Activated CD4-positive, CD25-positive, alpha-beta regulatory T cell (primary cell): Measurements from ENCODE around the gene PAQR8.
"Not testable (repeated sequence)": the region's sequence is repeated elsewhere in the genome, so short reads cannot be mapped to it uniquely, and the experiment has no call there.

Experiments
- DNase-seq, 4 experiments: peaks; one replicate each; lab custom pipeline; 2025; lab: John Stamatoyannopoulos, UW

The PAQR8 gene

DNA sequence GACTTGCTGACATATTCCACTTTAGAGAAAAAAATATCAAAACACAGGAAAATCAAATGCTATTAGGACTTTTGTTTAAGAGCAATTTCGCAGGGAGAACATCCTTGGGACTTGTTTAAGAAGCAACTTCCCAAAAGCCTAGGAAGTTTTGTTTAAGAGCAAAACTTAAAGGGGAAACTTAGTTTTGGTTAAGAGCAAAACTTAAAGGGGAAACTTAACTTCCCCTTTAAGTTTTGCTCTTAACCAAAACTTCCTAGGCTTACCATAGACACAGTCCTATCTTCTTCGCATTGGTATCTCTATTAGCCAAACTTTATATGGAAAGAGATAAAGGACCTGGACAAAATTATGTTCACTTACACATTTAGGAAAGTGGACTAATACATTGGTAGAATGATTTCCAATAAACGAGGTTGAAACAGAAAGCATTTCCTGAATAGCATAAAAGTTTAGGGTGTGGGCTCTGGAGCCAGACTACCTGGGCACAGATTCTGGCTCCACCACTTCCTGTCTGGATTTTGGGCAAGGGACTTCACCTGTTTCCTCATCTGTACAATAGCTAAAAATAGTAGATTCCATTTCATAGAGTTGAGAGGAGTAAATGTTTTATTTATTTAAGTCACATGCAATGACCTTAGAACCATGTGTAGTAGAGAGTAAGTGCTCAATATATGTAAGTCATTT lies 15.7 kb downstream of the PAQR8 start:
- no peak for DNase-seq

DNA sequence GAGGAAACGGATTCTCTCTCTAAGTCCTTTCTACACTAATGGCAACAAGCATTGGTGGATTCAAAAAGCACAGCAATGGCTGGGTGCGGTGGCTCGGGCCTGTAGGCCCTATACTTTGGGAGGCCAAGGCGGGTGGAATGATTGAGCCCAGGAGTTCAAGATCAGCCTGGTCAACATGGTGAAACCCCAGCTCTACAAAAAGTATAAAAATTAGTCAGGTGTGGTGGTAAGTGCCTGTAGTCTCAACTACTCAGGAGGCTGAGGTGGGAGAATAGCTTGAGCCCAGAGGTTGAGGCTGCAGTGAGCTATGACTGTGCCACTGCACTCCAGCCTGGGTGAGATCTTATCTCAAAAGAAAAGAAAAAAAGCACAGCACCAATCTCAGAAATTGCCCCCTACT lies 19.3 kb downstream of the PAQR8 start:
- DNase-seq = no peak

DNA sequence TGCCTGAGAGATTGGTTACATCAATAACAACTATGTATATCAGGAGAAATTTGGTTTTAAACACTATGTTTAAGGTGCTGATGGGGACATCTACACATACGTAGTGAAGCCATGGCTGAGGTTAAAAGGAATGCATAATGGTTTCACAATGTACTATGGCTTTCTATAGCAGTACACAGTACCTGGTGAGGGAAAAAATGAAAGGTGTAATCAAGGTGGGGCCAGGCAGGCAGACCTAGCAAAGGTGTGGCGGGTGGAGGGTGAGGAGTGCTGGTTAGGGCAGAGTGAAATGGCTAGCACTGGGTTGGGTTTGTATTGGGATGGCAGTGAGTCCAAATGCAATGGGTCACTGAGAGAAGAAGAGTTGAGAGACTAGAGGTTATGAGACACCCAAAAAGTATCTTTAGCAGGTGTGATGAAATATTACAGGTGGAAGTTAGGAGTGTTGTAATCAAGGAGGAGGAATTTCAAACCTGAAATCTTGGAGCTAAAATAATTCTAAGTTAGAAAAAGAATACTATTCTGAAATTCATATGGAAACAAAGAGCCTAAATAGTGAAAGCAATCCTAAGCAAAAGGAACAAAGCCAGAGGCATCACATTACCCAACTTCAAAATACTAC lies 22.3 kb downstream of the PAQR8 start:
- DNase-seq = no peak

DNA sequence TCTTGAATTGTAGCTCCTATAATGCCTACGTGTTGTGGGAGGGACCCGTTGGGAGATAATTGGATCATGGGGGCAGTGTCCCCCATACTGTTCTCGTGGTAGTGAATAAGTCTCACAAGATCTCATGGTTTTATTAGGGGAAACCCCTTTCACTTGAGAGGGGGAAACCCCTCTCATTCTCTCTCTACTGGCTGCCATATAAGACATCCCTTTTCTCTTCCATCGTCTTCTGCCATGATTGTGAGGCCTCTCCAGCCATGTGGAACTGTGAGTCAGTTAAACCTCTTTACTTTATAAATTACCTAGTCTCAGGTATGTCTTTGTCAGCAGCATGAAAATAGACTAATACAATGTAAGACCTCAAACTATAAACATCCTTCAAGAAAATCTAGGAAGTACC lies 23.1 kb downstream of the PAQR8 start:
- DNase-seq = no peak

DNA sequence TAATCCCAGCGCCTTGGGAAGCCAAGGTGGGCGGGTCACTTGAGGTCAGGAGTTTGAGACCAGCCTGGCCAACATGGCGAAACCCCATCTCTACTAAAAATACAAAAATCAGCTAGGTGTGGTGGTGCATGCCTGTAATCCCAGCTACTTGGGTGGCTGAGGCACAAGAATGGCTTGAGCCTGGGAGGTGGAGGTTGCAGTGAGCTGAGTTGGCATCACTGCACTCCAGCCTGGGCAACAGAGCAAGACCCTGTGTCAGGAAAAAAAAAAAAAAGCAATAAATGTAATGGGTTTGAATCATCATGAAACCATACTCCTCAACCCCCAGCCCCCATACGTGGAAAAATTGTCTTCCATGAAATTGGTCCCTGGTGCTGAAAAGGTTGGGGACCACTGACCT lies 26.2 kb downstream of the PAQR8 start:
- DNase-seq = not testable (repeated sequence)

DNA sequence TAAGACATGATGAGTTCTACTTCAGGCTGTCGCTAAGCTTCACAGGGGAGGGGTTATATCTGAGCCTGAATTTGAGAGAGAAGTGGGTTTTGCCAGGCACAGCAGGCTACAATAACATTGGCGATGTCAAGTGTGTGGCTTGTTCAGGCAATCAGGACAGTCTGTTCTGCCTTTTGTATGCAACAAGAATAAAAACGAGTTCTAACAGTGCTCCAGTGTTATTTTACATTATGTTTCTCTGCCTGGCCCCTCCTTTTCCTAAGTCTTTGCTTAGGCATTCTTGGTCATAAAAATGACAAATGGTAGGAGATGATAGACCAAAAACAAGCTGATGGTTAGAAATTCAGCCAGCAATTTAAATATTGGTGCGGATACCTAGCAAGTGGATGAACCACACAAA lies 26.8 kb downstream of the PAQR8 start:
- DNase-seq = no peak

DNA sequence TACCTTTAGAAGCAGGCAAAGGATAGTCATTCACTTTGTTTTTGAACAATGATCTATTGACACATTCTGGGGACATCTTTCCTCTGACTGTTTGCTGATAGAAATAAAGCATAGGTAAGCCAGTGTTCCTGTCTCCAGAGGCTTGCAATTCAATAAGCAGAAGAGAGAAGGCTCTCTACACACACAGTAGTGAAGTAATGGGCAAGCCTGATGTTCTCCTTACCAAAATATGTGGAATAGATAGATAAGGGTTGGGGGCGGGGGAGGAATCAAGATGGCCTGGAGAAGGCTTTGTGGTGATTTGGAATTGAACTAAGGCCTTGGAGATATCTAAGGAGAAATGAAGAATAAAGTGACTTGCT lies 27.3 kb downstream of the PAQR8 start:
- no peak for DNase-seq

DNA sequence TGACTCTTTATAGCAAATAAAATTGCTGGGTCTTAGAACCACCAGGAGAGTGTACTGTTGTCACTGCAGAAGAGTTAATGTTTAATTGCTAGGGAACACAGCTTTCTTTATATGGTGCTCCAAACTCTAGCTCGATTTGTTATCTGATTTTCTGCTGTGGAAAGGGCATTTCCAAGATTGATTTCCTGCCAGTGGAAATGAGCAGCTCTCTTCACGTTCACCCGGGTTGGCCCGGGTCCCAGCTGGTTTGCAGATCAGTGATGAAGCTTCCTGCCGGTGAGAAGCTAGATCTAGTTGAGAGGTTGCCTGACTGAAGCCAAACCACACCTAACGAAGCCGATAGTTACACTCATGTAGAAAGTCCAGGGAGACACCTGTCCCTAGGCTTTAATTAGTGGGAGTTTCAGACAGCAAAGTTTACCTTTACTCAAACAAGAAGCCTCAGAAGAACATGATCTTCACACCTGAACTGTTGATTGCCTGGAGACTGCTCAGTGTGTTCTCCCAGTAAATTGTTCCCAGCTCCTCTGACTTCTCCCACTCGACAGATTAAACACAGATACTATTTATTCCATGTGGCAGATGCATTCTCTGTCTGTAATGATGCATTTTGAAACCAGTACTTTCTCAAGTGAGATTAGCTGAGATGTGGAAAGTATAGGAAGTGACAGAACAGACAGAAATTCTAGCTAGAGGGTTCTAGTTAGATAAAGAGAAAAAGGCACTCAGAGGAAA lies 27.8 kb downstream of the PAQR8 start:
- peak in 3 of 4 experiments; percentile 5 to 19 (median 10) for DNase-seq

DNA sequence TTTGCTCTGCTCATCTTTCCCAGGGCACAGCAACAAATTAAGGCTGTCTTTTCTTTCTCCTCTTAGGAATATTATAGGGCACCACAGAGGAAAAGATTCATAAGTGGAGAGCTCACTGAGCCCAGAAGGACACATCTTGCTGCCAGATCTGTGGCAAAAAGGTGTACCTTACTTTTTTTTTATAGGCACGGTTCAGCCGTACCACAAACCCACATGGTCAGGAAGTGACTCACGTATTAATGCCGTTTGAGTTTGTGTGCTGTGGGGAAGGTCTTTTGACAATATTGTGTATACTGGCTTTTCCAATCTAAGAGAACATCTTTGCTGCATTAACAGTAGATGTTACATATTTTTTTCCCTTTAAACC lies 28.4 kb downstream of the PAQR8 start:
- DNase-seq = peak in 1 of 4 experiments; percentile 5

DNA sequence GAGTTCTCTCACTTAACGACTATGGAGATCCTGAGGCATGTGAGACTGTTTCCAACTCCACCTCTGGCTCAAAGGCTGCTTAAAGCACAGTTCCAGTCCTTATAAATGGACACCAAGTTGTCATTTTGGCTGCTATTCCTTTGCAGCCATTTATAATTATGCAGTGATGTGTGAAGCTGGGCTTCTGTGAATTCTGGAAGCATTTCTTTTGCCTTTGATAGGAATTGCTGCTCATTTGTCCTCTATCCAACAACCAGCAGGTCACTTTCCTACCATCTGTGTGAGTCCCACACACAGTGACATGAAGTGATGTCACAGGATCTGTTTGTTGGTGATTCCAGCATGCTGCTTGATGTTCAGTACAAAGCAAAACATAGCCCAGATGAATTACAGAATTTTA lies 29.6 kb downstream of the PAQR8 start:
- no peak for DNase-seq

DNA sequence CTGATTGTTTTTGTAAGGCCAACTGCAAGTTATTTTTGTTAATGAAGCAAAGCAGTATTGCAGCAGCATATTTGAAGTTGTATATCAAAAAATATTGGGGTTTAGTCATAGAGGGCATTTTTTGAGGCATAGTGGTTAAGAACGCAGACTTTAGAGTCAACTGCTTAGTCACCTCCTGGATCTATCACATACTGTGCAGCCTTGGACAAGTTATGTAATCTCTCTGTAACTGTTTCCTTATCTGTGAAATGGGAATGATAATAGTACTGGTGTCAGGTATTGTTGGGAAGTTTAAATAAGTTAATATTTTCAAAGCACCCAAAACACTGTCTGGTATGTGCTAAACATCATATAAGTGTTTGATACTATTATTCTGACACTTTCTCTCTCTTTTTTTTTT lies 31.0 kb downstream of the PAQR8 start:
- DNase-seq = no peak

DNA sequence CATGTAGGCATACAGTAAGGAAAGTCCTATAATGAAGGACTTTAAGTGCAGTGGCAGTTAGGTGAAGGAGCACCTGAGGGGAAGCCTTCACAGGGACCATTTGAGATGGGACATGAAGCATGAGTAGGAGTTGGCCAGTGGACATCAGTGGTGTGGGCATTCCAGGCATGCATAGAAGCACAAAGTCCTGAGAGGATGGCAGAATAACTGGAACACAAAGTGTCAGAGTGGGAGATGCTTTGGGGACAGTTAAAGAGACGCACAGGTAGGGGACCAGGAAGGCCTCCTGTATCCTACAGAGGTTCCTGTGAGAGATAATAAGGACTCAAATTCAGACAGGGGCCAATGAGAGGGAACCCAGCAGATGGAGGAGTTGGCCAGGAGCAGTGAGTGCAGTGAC lies 31.8 kb downstream of the PAQR8 start:
- no peak for DNase-seq

DNA sequence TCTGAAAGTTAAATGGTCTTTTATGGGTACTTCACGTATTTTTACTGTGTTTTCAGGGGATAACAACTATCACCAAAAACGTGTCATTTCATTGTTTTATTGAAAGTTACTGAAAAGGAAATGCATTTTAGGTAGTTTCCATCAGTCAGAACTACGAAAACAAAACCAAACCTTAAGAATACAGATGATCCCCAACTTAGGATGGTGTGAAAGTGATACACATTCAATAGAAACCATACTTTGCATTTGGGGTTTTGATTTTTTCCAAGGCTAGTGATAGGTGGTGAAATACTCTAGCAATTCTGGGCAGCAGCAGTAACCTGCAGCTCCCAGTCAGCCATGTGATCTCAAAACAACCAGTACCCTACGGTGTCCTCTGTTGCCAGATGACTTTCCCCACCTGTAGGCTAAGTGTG lies 32.3 kb downstream of the PAQR8 start:
- no peak for DNase-seq

DNA sequence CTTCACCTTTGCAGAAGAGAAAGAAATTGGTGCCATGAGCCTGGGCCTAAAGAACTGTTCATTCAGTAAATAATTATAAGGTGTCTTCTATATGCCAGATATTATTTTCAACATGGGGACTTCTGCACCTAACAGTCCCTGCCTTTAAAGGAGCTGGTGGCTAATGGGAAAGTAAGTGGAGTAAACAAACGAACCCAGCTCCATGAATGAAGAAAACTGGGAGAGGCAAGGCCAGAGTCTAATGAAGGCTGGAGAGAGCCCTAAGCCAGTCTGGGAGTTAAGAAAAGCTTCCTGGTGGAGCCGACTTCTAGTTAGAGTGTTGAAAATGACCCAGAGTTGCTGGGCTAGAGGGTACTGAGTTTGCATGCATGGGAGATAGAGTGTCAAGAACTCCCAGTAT lies 34.0 kb downstream of the PAQR8 start:
- no peak for DNase-seq

DNA sequence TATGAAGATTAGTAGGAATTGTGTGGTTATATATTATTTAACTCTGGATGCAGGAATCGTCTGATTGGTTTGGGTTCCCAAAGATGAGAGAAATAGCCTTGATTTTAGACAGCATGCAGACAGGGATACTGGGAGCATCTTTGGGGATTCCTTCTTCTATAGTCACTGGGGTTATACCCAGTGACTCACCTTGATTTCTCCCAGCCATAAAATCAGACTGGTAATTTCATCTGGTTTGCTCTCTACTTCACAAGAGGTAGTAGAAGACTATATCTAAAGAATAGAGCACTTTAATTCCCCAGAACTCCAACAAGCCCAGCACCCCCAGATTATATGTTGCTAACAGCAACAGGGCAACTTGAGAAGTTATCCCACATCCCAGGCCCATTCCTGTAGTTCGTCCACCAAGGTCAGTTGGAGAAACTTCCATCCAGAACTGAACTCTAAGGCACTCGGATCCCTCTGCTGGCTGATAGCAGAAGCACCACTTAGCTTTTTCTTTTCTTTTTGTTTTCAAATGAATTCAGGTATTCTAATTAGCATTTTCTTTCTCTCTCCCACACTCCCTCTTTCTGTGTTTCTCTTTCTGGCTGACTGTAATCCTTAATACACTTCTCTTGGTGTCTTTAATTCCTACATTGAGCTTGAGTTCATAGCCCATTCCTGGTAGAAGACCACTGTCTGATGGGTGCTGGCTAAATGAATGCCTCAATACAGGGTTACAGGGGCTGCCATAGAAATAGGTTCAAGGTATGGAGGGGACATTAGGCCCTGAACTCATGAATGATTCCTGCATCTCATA lies 37.8 kb downstream of the PAQR8 start:
- peak in 1 of 4 experiments; percentile 9 for DNase-seq

DNA sequence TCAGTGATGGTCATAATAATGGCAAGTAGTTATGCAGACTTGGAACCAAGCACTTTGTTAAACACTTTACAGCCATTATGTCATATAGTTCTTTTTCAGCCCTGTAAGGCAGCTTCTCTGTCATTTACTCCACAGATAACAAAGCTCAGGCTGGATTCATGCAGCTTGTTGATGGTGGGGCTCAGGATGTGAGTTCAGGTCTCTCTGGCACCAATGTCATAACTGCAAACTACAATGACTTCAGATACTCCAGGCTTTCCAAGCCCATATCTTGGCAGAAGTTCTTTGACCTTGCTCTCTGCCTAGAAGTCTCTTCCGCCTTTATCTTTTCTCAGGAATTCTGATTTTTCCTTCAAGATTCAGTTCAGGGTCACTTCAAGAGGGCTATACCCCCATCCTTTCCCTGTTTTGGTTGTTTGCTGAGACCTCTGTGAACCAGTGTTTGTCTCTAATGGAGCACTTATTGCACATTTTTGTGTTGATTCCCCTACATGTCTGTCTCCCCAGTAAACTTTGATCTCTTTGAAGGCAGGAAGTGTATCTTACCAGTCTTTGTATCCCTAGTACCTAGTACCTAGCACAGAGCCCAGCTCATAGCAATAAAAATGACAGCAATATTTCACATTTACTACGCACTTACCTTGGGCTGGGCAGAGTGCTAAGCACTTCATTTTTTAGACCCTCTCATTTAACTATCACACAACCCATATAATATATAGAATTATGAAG lies 38.5 kb downstream of the PAQR8 start:
- DNase-seq = no peak

DNA sequence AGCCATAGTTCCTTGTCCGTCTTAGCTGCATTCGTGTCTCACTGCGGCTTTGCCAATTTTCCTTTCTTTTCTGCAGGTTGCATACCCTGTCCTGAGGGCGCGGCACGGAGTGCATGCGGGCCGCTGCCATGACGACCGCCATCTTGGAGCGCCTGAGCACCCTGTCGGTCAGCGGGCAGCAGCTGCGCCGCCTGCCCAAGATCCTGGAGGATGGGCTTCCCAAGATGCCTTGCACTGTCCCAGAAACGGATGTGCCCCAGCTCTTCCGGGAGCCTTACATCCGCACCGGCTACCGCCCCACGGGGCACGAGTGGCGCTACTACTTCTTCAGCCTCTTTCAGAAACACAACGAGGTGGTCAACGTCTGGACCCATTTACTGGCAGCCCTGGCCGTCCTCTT lies 41.1 kb downstream of the PAQR8 start:
- no peak for DNase-seq

DNA sequence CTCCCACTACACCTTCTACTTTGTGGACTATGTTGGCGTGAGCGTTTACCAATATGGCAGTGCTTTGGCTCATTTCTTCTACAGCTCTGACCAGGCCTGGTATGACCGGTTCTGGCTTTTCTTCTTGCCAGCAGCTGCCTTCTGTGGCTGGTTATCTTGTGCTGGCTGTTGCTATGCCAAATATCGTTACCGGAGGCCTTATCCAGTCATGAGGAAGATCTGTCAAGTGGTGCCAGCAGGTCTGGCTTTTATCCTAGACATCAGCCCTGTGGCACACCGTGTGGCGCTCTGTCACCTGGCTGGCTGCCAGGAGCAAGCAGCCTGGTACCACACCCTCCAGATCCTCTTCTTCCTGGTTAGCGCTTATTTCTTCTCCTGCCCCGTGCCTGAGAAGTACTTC lies 41.7 kb downstream of the PAQR8 start:
- no peak for DNase-seq

DNA sequence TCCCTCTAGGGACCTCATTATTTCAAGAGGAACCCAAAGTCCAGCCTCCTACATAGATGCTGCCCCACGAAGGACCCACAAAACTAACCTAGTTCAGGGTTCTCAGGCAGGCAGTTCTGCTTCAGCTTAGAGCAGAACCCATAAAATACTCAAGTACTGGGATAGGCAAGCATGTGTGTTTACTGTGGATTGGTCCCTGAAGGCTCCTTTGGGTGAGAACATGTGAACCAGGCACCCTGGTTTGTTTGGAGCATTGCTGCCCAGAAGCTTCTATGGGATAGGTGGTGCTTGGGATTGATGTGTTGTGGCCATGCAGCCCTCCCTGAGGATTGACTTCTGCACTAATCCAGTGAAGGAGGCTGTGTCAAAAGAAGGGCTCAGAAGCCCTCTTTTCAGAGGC lies 43.3 kb downstream of the PAQR8 start:
- no peak for DNase-seq

DNA sequence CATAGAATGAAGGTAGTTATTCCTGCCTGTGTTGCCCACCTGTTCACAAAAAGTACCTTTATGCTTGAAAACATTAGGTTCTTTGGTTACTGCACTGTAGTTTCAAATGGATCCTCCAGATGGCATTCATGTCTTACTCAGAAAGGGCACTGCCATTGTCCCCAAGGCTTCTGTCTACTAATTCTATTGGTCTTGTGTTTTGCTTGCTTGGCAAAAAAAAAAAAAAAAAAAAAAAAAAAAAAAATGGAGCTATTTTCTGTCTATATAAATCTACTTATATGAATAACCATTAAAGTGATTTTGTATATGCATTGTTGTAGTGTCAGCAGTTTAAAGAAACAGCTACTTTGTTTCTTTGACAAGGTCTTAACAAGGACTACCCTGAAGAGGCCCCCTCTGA lies 45.5 kb downstream of the PAQR8 start:
- DNase-seq = no peak

DNA sequence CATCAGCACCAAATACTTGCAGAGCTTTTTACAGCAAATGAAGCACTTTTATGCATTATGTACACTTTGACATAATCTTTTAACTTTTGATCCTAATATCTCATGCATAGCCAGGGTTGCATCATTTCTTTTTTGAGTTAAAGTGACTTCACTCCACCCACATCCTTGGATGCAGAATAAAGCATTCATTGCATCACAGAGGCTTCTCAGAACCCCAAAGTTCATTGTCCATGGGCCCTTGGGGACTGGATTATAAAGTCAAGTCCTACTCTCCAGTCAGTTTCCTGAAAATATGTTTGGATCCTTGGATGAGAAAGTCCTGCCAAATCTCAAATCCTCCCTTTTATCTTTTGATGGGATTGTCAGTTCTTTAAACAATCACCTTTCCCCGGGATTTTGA lies 47.5 kb downstream of the PAQR8 start:
- no peak for DNase-seq

DNA sequence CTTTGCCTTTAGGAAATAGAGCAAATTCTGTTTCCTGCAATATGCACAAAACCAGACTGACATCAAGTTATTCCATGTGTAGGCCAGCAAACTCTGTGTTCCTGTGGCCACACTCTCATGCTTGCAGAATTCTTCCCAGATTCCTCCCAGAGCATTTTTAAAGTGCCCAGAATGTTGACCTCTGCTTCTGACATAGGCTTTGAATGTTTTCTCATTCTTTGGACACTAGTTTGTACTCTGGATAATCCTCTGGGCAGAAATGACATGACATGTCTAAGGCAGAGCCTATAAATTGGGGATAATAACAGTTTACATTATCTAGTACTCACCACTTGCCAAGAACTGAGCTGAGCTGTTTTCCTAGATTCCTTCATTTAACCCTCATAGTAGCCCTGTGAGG lies 49.0 kb downstream of the PAQR8 start:
- DNase-seq = no peak
